Measurements from ENCODE around the gene ZNF266.

- TF ChIP-seq SIN3A (IDR thresholded peaks at IDR 0.05; ENCODE audit: borderline replicate concordance, insufficient read depth, low read length) (no peak), POLR2AphosphoS5 (IDR thresholded peaks at IDR 0.05; ENCODE audit: low read depth, low read length) (peak; percentile 61), REST (IDR thresholded peaks at IDR 0.05; ENCODE audit: insufficient read depth in 1 of 2, low read depth in 2 of 2, low read length in 2 of 2) (no peak)
These were observed 28.5 kb downstream of the ZNF266 start for GRCh38 chr19:9406798-9407352.
